IgD-negative memory B cell (primary cell): Measurements from ENCODE around the gene PRMT9. TPM values are rescaled to one million over a fixed set of nuclear protein-coding genes. Genes with fewer than 3 reads are reported as not detected.

ENCODE experiments used
- H3K27ac Mint-ChIP-seq, 3 donors: one replicate each; pipeline ENCODE4 v1.8.0; 2020 to 2022; ENCODE audit warnings: mild to moderate bottlenecking in 3 of 3, mixed read lengths in 3 of 3, moderate library complexity in 1 of 3
- H3K27me3 Mint-ChIP-seq: one replicate; pipeline ENCODE4 v1.8.0; 2021; ENCODE audit warnings: mixed read lengths
- H3K36me3 Mint-ChIP-seq: one replicate; pipeline ENCODE4 v1.8.0; 2020; ENCODE audit warnings: mild to moderate bottlenecking, mixed read lengths
- H3K4me1 Mint-ChIP-seq, 3 donors: one replicate each; pipeline ENCODE4 v1.8.0; 2020 to 2022; ENCODE audit warnings: mixed read lengths in 3 of 3, mild to moderate bottlenecking in 1 of 3
- H3K4me3 Mint-ChIP-seq, 4 donors: one replicate each; pipeline ENCODE4 v1.8.0; 2020 to 2022; ENCODE audit warnings: mild to moderate bottlenecking in 4 of 4, mixed read lengths in 4 of 4, moderate library complexity in 3 of 4
- H3K9me3 Mint-ChIP-seq, 3 donors: one replicate each; pipeline ENCODE4 v1.8.0; 2020 to 2021; ENCODE audit warnings: mixed read lengths in 3 of 3, mild to moderate bottlenecking in 1 of 3
- polyA plus RNA-seq: library from polyadenylated mRNA; unstranded; fragments of 300-500 nt; fragmentation: Illumina TruSeq; gene quantifications from one replicate; pipeline ENCODE4 v1.2.3, GENCODE V29; 2021

PRMT9 gene
- polyA plus RNA-seq, 1 donor from 2014 or later: 4.2 TPM

DNA sequence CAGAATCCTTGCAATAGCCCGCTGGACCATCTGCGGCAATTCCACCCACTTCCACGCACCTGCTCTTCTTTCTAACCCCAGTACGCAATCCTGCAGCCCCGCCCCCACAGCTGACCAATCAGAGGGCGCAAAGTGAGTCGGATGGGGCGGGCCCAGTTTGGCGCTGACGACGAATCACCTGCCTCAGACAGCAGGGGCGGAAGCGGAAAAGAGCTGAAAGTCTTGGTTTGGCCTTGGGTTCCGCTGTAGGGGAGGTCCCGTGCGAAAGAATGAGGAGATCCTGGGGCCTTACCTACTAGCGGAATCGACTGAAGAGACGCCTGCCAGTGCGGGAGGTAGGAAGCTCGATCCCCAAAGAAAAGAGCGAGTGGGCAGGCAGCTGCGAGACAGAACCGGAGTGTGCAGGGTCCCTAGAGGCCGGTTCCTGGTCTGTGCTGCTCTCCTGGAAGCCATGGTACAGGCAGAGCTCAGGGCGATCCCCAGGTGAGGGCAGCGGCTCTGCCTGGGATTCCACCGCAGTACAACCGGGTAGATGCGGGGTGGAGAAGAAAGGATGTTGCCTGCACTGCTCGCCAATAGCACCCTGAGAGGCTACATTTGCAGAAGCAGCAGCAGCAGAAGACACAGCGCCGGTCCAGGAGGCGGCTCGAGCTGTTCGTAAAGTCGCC, 66.7 kb downstream of the PRMT9 start, which contains the start of gene TMEM184C:
TMEM184C (plus strand) TSS at position 225 of the 668 bp plus-strand sequence. CDS start 560 bp downstream, outside the sequence.
- Mint-ChIP-seq H3K4me1 (peaks cover 24 to 27% (median 24%) of the 10 kb centered on the region in 3 donors), H3K36me3 (peaks cover 5% of the 10 kb centered on the region), H3K27ac (peak within 1 kb of the TSS; percentile 93 to 98 (median 96)), H3K4me3 (peak within 1 kb of the TSS; percentile 95 to 99 (median 98)), H3K9me3 (peaks cover 0 to 2% (median 0%) of the 10 kb centered on the region in 3 donors), H3K27me3 (peaks cover 2% of the 10 kb centered on the region)

DNA sequence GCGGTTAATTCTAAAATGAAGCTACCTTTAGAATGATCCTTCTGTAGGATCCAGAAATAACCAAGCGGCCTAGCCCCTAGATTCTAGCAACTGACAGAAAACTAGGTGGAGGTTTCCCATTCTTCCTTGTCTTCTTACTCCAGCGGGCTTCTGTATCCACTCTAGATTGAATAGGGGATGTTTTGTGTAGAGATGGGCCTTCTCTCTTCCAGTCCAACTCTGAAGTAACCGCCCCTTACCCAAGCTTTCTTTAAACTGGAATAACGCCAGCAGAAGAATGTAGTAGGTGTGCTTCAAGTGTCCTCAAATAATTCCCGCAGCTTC, 67.2 kb downstream of the PRMT9 start:
- Mint-ChIP-seq H3K27ac (peak overlapping the region; percentile 93 to 98 (median 96)), H3K9me3 (peaks cover 0 to 2% (median 0%) of the 10 kb centered on the region in 3 donors)

DNA sequence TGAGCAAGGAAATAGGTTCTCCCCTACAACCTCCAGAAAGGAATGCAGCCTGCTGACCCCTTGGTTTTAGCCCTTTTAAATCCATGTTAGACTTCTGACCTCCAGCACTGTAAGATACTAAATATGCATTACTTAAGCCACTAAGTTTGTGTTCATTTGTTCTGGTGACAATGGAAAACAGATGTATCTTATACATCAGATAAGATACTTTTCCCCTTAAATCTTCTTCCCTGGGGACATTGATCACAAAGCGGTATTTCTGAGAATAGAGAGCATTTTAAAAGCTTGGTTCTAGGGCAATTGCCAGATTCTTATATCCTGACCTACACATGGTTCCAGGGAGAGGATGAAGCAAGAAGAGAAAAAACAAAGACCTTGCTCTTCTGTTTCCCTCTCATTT, 73.3 kb downstream of the PRMT9 start:
- H3K4me3 Mint-ChIP-seq: no peak overlapping the region
- peaks cover 3% of the 10 kb centered on the region for H3K36me3 Mint-ChIP-seq
- no peaks in the 10 kb centered on the region for H3K4me1 Mint-ChIP-seq
- peaks cover 5% of the 10 kb centered on the region for H3K27me3 Mint-ChIP-seq
- peaks cover 0 to 4% (median 0%) of the 10 kb centered on the region in 3 donors for H3K9me3 Mint-ChIP-seq
- no peak overlapping the region for H3K27ac Mint-ChIP-seq

More for the DNA sequence above, 67.2 kb downstream of the PRMT9 start:
- H3K27me3 Mint-ChIP-seq: peaks cover 2% of the 10 kb centered on the region
- H3K4me3 Mint-ChIP-seq: peak overlapping the region; percentile 95 to 99 (median 98)
- H3K36me3 Mint-ChIP-seq: peaks cover 5% of the 10 kb centered on the region
- H3K4me1 Mint-ChIP-seq: peaks cover 24 to 27% (median 24%) of the 10 kb centered on the region in 3 donors

GRCh38 chr4:147607471-147607870, 76.5 kb downstream of the PRMT9 start:
- Mint-ChIP-seq H3K27ac (no peak overlapping the region), H3K4me1 (no peaks in the 10 kb centered on the region), H3K27me3 (peaks cover 3% of the 10 kb centered on the region), H3K36me3 (peaks cover 3% of the 10 kb centered on the region), H3K4me3 (no peak overlapping the region), H3K9me3 (peaks cover 0 to 2% (median 0%) of the 10 kb centered on the region in 3 donors)

DNA sequence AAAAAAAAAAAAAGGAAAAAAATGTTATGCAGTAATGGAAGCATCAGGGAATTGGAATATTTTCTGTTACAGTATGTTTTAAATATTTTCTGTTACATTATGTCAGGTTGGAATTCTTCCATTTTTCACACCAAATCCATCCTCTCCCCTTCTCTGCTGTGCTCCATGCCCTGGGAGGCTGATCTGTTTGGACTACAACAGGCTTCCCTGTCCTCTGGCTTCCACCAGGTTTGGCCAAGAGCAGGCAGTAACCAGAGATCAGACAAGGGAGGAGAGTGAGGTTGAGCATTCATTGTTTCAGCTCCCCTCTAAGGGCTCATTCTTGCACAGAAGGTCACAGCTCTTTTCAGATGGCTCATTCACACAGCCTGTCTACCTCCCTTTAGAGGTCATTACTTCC, 78.5 kb downstream of the PRMT9 start:
- H3K36me3 Mint-ChIP-seq: peaks cover 3% of the 10 kb centered on the region

GRCh38 chr4:147599769-147600168, 84.2 kb downstream of the PRMT9 start:
- Mint-ChIP-seq H3K9me3 (no peaks in the 10 kb centered on the region), H3K4me1 (no peaks in the 10 kb centered on the region), H3K36me3 (no peaks in the 10 kb centered on the region), H3K27me3 (peaks cover 5% of the 10 kb centered on the region), H3K27ac (peak overlapping the region in 1 of 3 donors; percentile 6), H3K4me3 (no peak overlapping the region)

More for the DNA sequence above, 78.5 kb downstream of the PRMT9 start:
- no peaks in the 10 kb centered on the region for H3K4me1 Mint-ChIP-seq
- peaks cover 3% of the 10 kb centered on the region for H3K27me3 Mint-ChIP-seq
- H3K4me3 Mint-ChIP-seq: no peak overlapping the region
- H3K27ac Mint-ChIP-seq: no peak overlapping the region
- H3K9me3 Mint-ChIP-seq: peaks cover 0 to 2% (median 0%) of the 10 kb centered on the region in 3 donors

DNA sequence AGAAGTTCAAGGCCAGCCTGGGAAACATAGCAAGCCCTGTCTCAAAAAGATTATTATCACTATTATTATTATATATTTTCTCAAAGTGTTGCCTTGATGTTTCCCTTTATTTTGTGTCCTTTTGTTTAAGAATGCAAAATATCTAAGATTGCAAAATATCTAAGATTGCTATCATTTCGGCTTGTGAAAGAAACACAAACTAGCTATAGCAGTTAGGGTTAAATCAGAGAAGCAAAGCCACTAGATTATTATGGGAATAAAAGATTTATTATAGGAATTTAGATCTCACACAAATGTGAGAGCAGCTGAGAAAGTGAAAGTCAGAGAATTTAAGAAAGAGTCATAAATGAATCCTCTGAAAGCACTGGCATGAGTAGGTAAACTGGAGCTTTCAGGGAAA, 84.8 kb downstream of the PRMT9 start:
- no peaks in the 10 kb centered on the region for H3K4me1 Mint-ChIP-seq
- no peak overlapping the region for H3K4me3 Mint-ChIP-seq
- H3K27ac Mint-ChIP-seq: peak overlapping the region in 1 of 3 donors; percentile 6
- no peaks in the 10 kb centered on the region for H3K9me3 Mint-ChIP-seq
- H3K27me3 Mint-ChIP-seq: peaks cover 5% of the 10 kb centered on the region
- H3K36me3 Mint-ChIP-seq: no peaks in the 10 kb centered on the region

- no peak overlapping the region for H3K27ac Mint-ChIP-seq
- H3K36me3 Mint-ChIP-seq: no peaks in the 10 kb centered on the region
- H3K27me3 Mint-ChIP-seq: peaks cover 5% of the 10 kb centered on the region
- H3K9me3 Mint-ChIP-seq: no peaks in the 10 kb centered on the region
- H3K4me1 Mint-ChIP-seq: no peaks in the 10 kb centered on the region
- H3K4me3 Mint-ChIP-seq: no peak overlapping the region
Measured at GRCh38 chr4:147597561-147597960, 86.4 kb downstream of the PRMT9 start.

- no peaks in the 10 kb centered on the region for H3K36me3 Mint-ChIP-seq
- H3K4me3 Mint-ChIP-seq: no peak overlapping the region
- no peaks in the 10 kb centered on the region for H3K4me1 Mint-ChIP-seq
- H3K27ac Mint-ChIP-seq: no peak overlapping the region
- H3K9me3 Mint-ChIP-seq: no peaks in the 10 kb centered on the region
- peaks cover 5% of the 10 kb centered on the region for H3K27me3 Mint-ChIP-seq
Measured at GRCh38 chr4:147596981-147597380, 87.0 kb downstream of the PRMT9 start.

- no peaks in the 10 kb centered on the region for H3K36me3 Mint-ChIP-seq
- peaks cover 5% of the 10 kb centered on the region for H3K27me3 Mint-ChIP-seq
- no peaks in the 10 kb centered on the region for H3K4me1 Mint-ChIP-seq
- H3K27ac Mint-ChIP-seq: no peak overlapping the region
- no peak overlapping the region for H3K4me3 Mint-ChIP-seq
- H3K9me3 Mint-ChIP-seq: no peaks in the 10 kb centered on the region
Measured at GRCh38 chr4:147596377-147596776, 87.6 kb downstream of the PRMT9 start.

DNA sequence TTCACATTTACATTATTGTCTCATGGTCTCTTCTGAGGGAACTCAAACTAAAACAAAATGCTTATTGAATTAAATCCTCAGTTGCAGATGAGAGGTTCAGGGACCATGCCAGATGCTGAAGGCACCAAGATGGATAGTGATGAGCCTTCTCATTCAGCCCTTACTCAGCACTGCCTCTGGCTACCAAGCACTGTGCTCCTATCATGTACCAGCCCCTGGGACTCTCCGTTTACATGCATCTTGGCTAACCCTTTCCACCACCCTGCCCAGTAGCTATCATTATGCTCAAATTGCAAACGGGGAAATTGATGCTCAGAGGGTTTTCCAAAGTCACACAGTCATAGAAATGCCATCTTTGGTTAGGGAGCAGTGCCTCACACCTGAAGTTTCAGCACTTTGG, 89.4 kb downstream of the PRMT9 start:
- no peak overlapping the region for H3K4me3 Mint-ChIP-seq
- H3K9me3 Mint-ChIP-seq: no peaks in the 10 kb centered on the region
- H3K4me1 Mint-ChIP-seq: peaks cover 0 to 2% (median 2%) of the 10 kb centered on the region in 3 donors
- H3K36me3 Mint-ChIP-seq: no peaks in the 10 kb centered on the region
- peaks cover 4% of the 10 kb centered on the region for H3K27me3 Mint-ChIP-seq
- no peak overlapping the region for H3K27ac Mint-ChIP-seq

DNA sequence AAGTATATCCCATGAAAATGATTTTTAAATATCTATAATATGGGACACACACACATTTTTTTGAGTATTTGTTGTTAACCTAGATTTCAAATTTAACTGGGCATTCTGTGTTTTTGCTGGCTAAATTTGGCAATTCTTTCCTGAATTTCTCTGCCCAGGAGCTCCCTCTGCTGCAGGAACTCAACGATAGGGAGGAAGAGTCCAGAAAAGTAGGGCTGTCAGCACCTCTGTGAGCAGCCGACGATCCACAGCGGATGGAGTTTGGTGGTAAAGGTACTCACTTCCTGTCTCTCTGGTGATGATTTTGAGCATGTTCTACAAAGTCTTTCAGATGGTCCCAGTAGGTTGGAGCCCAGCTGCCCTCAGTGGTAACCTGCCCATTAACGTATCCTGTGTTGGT, 89.9 kb downstream of the PRMT9 start:
- no peaks in the 10 kb centered on the region for H3K36me3 Mint-ChIP-seq
- H3K9me3 Mint-ChIP-seq: no peaks in the 10 kb centered on the region
- H3K4me3 Mint-ChIP-seq: no peak overlapping the region
- H3K27ac Mint-ChIP-seq: no peak overlapping the region
- peaks cover 0 to 2% (median 2%) of the 10 kb centered on the region in 3 donors for H3K4me1 Mint-ChIP-seq
- peaks cover 2% of the 10 kb centered on the region for H3K27me3 Mint-ChIP-seq

- Mint-ChIP-seq H3K4me1 (peaks cover 0 to 2% (median 2%) of the 10 kb centered on the region in 3 donors), H3K36me3 (no peaks in the 10 kb centered on the region), H3K9me3 (no peaks in the 10 kb centered on the region), H3K4me3 (no peak overlapping the region), H3K27me3 (peaks cover 7% of the 10 kb centered on the region), H3K27ac (no peak overlapping the region)
Measured at GRCh38 chr4:147591106-147591505, 92.9 kb downstream of the PRMT9 start.

GRCh38 chr4:147590249-147590920, 93.6 kb downstream of the PRMT9 start:
- no peaks in the 10 kb centered on the region for H3K36me3 Mint-ChIP-seq
- no peak overlapping the region for H3K4me3 Mint-ChIP-seq
- peaks cover 0 to 2% (median 2%) of the 10 kb centered on the region in 3 donors for H3K4me1 Mint-ChIP-seq
- peaks cover 0 to under 1% (median 0%) of the 10 kb centered on the region in 3 donors for H3K9me3 Mint-ChIP-seq
- no peak overlapping the region for H3K27ac Mint-ChIP-seq
- H3K27me3 Mint-ChIP-seq: peaks cover 8% of the 10 kb centered on the region

DNA sequence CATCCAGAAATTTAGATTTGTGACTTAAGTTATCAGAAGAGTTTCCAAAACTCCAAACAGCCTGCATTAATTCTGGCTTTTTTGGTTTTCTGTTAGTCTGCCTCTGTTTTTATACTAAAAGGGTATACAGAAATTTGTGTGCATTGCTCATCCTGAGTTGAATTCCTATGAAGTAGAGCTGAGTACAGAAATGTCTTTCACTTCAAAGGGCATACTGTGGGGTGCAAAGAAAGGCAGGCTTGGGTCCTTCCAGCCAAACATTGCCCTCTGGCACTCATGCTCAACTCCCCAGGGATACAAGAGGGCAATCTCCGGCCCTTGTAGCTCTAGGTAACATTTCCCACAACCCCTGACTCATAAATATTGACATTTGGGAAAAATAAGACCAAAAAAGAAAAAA, 94.4 kb downstream of the PRMT9 start:
- Mint-ChIP-seq H3K9me3 (peaks cover 2 to 4% (median 3%) of the 10 kb centered on the region in 3 donors), H3K27ac (no peak overlapping the region), H3K4me1 (peaks cover 0 to 2% (median 2%) of the 10 kb centered on the region in 3 donors), H3K4me3 (no peak overlapping the region), H3K27me3 (peaks cover 8% of the 10 kb centered on the region), H3K36me3 (no peaks in the 10 kb centered on the region)
